Muscle layer of colon (tissue), 2 donors: ENCODE results near the gene CEP104.

Experiments used
- H3K27ac ChIP-seq: one replicate; pipeline ENCODE4 v1.7.0; 2013; ENCODE audit warnings: low read depth, mild to moderate bottlenecking, low read length, moderate library complexity
- H3K27me3 ChIP-seq, 2 donors: one replicate each; pipeline ENCODE4 v1.7.0; 2013; ENCODE audit warnings: low read length in 2 of 2, mild to moderate bottlenecking in 2 of 2; ENCODE audit not compliant: insufficient read depth in 2 of 2, control insufficient read depth in 1 of 2
- H3K36me3 ChIP-seq: one replicate; pipeline ENCODE4 v1.7.0; 2013; ENCODE audit warnings: mild to moderate bottlenecking, low read length; ENCODE audit not compliant: insufficient read depth
- H3K4me1 ChIP-seq: one replicate; pipeline ENCODE4 v1.7.0; 2013; ENCODE audit warnings: mild to moderate bottlenecking, low read length; ENCODE audit not compliant: insufficient read depth
- H3K4me3 ChIP-seq, 2 donors: one replicate each; pipeline ENCODE4 v1.7.0; 2013; ENCODE audit warnings: low read length in 2 of 2, low read depth in 1 of 2, mild to moderate bottlenecking in 1 of 2, moderate library complexity in 1 of 2
- H3K9ac ChIP-seq: one replicate; pipeline ENCODE4 v1.7.0; 2013; ENCODE audit warnings: low read length
- H3K9me3 ChIP-seq: one replicate; pipeline ENCODE4 v1.7.0; 2013; ENCODE audit warnings: mild to moderate bottlenecking, low read length
- donor health status: abdominal sarcoma.
- donor health status: Adenocarcinoma of cecum.

The CEP104 gene

DNA sequence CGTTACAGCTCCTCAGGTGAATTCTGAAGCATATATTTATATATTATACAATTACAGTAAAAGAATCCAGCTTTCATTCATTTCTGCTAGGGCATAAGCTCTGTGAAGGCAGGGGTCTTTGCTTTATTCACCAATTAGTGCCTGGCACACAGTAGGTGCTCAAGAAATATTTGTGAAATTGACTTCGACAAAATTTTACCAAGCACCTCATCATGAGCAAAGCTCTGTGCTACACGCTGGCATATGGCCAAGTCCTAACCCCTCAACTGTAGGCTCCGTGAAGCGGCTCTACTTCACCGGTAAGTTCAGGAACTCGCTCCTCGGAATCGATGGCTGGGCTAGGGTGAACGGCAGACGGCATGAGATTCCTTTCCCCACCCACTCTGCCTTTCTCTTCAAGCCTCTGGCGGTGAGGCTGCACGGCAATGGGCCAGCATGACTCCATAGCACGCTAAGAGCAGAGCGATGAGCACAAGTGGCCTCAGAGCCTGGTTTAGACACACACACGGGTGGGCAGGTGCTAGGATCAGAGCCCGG is 34.4 kb upstream of the CEP104 start:
- Histone ChIP-seq H3K9ac (no peak overlapping the region), H3K9me3 (no peaks in the 10 kb centered on the region), H3K36me3 (peaks cover 42% of the 10 kb centered on the region), H3K4me1 (peaks cover 21% of the 10 kb centered on the region), H3K27me3 (no peaks in the 10 kb centered on the region), H3K4me3 (no peak overlapping the region), H3K27ac (no peak overlapping the region)

DNA sequence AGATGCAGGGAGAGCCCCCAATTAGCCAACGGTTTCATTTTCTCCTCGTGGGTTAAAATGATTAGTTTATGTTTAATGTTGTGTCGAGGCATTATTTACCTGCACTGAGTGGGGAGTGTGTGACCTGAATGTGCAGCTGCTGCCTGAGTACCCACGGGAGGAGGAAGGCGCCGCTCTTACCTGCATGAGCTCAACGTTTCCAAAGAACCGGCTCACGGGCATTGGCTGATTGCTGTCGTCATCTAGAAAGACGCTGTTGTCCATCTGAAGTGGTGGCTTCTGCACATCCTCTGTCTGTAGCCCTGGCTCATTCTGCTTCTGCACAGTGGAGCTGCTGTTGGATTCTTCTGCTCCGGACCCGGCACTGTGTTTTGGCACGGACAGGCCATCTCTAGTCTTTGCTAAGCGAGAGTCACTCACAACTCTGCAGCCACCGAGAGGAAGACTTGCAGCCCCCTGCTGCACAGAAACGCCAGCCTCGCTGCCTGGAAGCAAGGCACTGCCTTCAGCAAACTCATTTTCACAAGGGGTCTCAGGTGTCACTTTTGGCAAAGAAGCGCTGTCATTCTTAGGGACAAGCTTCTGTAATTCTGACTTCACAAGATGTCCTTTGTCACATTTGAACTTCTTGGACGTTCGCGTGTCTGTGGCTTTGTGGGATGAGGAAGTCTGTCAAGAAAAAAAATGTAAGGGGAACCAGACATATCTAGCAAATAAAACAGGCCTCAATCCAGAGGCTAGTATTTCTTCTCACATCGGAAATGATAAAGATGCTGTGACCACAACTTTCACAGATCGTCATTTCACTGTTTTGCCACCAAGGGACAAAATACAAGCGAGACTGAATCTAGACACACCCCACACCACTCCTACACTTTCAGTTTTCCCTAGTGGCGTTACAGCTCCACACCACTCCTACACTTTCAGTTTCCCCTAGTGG is 33.6 kb upstream of the CEP104 start:
- H3K27me3 ChIP-seq, result no peaks in the 10 kb centered on the region
- H3K36me3 ChIP-seq, result peaks cover 47% of the 10 kb centered on the region
- H3K9ac ChIP-seq, result no peak overlapping the region

DNA sequence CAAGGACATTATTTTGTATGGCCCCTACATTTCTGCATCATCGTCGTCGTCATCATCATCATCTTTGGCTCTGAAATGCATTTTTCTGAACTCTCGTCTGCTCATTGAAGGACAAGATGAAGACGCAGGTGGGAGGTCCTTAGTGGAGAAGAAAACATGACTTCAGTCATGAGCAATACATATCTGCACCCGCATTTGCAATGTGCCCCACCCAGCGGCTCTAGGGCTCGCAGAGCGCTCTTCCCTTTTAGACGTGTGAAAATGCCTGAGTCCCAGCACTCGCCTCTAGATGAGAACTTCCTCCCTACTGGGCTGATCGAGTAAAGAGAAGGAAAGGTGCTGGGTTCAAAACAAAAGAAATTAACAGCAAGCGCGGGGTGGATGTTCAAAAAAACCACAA is 32.9 kb upstream of the CEP104 start:
- H3K4me3 ChIP-seq, result no peak overlapping the region
- H3K9me3 ChIP-seq, result no peaks in the 10 kb centered on the region
- H3K27ac ChIP-seq, result no peak overlapping the region
- H3K9ac ChIP-seq, result no peak overlapping the region
- peaks cover 43% of the 10 kb centered on the region for H3K36me3 ChIP-seq
- peaks cover 10% of the 10 kb centered on the region for H3K4me1 ChIP-seq
- H3K27me3 ChIP-seq, result no peaks in the 10 kb centered on the region

More for the DNA sequence above, 33.6 kb upstream of the CEP104 start:
- peaks cover 17% of the 10 kb centered on the region for H3K4me1 ChIP-seq
- H3K9me3 ChIP-seq, result no peaks in the 10 kb centered on the region
- no peak overlapping the region for H3K27ac ChIP-seq
- H3K4me3 ChIP-seq, result no peak overlapping the region

DNA sequence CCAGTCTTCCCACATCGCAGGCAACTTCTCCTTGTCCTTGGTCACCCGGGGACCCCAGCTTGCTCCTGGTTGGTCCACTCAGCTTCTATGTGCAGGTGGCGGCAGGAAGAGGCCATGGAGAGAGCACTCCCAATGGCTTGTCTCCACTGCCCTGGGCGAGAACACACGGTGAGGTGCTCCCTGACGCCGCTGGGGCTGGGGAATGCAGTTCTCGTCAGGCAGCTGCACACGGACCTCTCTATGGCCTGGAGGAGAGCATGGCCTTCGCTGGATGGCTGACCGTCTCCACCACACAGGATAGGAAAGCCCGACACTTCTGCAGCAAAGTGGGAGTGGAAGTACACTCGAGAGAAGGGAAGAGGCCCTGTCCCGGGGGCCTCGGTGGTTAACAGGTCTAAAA is 31.3 kb upstream of the CEP104 start:
- no peak overlapping the region for H3K9ac ChIP-seq
- no peaks in the 10 kb centered on the region for H3K27me3 ChIP-seq
- H3K27ac ChIP-seq, result no peak overlapping the region
- H3K4me3 ChIP-seq, result no peak overlapping the region
- H3K4me1 ChIP-seq, result peaks cover 9% of the 10 kb centered on the region
- H3K9me3 ChIP-seq, result no peaks in the 10 kb centered on the region
- H3K36me3 ChIP-seq, result peaks cover 52% of the 10 kb centered on the region

DNA sequence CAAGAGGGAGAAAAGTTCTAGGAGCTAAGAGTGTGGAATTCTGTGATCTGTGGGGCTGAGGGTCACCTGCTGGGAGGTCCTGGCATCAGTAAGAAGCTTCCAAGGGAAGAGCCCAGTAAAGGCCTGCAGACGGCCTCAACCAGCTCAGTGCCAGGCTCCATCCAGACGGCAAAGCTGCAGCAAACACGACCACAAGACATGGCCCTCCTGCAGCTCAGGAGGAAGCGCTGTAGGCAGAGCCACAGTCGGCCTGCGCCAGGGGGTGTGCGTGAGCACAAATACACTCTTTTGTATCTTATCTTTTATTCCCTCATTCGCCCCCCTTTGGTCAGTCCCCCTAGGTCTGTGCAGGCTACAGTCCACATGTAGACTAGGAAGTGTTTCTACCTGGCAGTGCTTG is 29.7 kb upstream of the CEP104 start:
- peaks cover 52% of the 10 kb centered on the region for H3K36me3 ChIP-seq
- no peaks in the 10 kb centered on the region for H3K27me3 ChIP-seq
- no peak overlapping the region for H3K27ac ChIP-seq
- no peak overlapping the region for H3K9ac ChIP-seq
- no peaks in the 10 kb centered on the region for H3K4me1 ChIP-seq
- no peak overlapping the region for H3K4me3 ChIP-seq
- no peaks in the 10 kb centered on the region for H3K9me3 ChIP-seq

DNA sequence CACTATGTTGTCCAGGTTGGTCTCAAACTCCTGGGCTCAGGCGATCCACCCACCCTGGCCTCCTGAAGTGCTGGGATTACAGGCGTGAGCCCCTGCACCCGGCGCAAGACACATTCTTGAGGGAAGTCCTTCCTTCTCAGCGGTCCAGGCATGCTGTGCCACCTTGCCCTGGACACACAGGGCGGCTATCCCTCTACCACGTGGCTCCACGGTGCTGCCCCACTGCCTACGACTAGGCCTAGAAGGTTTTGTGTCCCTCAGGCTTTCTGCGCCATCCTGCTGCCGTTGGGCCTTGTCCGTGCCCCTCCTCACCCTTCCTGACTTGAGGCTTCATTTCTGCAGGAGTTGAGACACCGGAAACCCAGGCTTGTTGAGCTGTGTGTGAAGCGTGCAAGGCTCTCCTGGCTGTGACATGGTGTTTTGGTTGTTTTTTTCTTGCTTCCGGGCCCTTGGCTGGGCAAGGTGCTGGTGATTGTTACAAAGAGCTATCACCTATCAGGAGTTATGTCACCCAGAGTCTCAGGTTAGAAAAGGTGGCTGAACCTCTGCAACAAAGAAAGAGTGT is 29.2 kb upstream of the CEP104 start:
- no peaks in the 10 kb centered on the region for H3K4me1 ChIP-seq
- H3K4me3 ChIP-seq, result no peak overlapping the region
- no peaks in the 10 kb centered on the region for H3K27me3 ChIP-seq
- H3K9ac ChIP-seq, result no peak overlapping the region
- H3K9me3 ChIP-seq, result no peaks in the 10 kb centered on the region
- no peak overlapping the region for H3K27ac ChIP-seq
- peaks cover 48% of the 10 kb centered on the region for H3K36me3 ChIP-seq

DNA sequence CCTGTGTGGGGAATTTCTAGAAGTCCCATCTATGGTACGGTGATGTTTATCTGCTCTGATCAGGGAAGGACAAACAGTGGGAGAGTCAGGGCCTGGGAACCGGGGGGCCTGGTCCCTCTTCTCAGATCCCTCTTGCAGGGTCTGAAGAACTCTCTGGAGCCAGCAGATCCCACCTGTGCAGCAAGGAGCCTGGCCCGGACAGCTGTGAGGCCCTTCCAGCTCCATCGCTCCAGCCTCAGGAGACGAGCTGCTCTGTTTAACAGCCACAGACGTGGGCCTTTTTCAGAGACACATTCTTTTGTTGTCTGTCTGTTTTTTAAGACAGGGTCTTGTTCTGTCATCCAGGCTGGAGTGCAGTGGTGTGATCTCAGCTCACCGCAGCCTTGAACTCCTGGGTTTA is 28.6 kb upstream of the CEP104 start:
- H3K4me3 ChIP-seq, result no peak overlapping the region
- no peak overlapping the region for H3K27ac ChIP-seq
- peaks cover 44% of the 10 kb centered on the region for H3K36me3 ChIP-seq
- H3K9me3 ChIP-seq, result no peaks in the 10 kb centered on the region
- H3K4me1 ChIP-seq, result no peaks in the 10 kb centered on the region
- no peak overlapping the region for H3K9ac ChIP-seq
- H3K27me3 ChIP-seq, result no peaks in the 10 kb centered on the region

DNA sequence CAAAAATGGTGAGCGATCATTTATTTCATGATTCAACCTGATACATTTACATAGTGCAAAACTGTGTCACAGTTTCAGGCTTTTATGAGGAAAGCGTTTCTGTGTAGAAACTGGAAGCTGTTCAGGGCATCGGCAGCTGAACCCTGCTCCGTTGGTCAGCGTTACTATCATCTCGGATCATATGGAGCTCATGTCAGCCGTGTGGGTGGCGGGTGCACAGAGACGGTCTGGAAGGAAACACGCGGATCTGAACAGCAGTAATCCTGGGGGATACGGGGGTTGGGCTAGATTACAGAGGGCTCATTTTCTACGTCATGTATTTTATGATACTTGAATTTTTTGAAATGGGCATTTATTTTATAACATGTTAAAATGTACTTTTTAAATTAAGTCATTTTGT is 28.0 kb upstream of the CEP104 start:
- H3K27ac ChIP-seq, result no peak overlapping the region
- no peaks in the 10 kb centered on the region for H3K4me1 ChIP-seq
- H3K4me3 ChIP-seq, result no peak overlapping the region
- no peaks in the 10 kb centered on the region for H3K27me3 ChIP-seq
- H3K9ac ChIP-seq, result no peak overlapping the region
- peaks cover 38% of the 10 kb centered on the region for H3K36me3 ChIP-seq
- H3K9me3 ChIP-seq, result no peaks in the 10 kb centered on the region

DNA sequence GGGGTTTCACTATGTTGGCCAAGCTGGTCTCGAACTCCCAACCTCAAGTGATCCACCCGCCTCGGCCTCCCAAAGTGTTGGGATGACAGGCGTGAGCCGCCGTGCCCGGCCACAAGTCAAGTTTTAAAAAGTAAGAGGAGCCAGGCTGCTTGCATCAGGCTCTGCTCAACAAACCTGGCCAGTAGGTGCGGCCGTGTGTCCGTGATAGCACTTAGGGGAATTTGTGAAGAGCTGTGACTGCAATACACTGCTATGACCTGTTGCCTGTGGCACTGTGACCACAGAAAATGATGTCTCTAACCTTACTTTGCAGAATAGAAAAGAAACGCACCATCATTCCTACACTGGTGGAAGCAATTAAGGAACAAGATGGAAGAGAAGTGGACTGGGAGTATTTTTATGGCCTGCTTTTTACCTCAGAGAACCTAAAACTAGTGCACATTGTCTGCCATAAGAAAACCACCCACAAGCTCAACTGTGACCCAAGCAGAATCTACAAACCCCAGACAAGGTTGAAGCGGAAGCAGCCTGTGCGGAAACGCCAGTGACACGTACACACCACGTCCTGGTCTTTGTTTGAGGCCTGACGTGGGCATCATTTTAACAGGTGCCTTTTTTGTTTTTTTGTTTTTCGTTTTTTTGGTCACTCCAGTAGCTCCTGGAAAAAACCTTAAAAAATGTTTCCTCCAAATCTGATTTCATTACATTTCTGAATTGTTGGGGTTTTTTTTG is 26.3 kb upstream of the CEP104 start:
- H3K9ac ChIP-seq, result no peak overlapping the region
- H3K36me3 ChIP-seq, result peaks cover 47% of the 10 kb centered on the region

DNA sequence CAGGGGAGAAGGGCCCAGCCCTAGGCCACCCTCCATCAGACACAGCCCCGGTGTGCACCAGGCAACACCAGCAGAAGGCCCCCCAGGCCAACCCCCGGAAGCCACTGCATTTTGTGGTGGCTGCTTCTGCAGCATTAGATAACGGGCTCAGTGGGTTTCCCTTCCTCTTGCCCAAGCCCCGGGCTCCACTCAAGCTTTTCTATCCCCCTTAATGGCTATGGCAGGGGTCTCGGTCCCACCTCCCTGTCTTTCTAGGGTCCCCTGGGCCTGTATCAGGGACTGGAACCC is 24.1 kb upstream of the CEP104 start:
- H3K36me3 ChIP-seq, result peaks cover 34% of the 10 kb centered on the region

More for the DNA sequence above, 26.3 kb upstream of the CEP104 start:
- H3K9me3 ChIP-seq, result peaks cover 9% of the 10 kb centered on the region
- no peaks in the 10 kb centered on the region for H3K27me3 ChIP-seq
- H3K27ac ChIP-seq, result no peak overlapping the region
- H3K4me1 ChIP-seq, result no peaks in the 10 kb centered on the region
- H3K4me3 ChIP-seq, result no peak overlapping the region

DNA sequence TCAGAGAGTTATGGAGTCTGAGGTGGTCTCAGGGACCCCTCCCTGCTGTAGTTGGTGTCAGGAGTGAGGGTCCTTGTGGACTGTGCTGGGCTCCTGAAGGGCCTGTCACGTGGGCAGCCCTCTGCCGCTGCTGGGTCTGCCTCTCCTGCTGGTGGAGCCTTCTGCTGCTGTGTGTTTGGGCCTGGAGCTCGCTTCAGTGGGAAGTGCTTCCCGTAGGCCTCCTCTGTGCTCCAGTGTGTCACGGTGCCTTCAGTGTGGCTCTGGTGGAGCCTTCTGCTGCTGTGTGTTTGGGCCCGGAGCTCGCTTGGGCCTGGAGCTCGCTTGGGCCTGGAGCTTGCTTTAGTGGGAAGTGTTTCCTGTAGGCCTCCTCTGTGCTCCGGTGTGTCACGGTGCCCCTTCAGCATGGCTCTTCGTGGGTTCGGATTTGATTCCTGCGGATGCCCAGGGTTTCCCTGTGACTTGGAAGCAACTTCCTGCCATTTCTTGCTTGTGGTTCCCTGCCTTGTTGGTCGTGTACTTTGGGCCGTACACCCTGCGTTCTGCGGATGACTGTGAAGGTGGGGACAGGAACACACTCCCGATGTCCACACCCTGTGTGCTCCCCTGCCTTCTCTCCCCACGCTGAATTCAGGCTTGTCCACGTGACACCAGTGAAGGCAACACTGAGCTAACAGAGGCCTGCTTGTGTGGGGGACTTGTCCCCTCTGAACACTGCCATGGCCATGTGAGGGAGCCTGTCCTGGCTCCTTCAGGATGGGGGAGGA is 23.6 kb upstream of the CEP104 start:
- H3K4me1 ChIP-seq, result no peaks in the 10 kb centered on the region
- peaks cover 33% of the 10 kb centered on the region for H3K36me3 ChIP-seq
- no peak overlapping the region for H3K9ac ChIP-seq
- H3K9me3 ChIP-seq, result peaks cover 9% of the 10 kb centered on the region
- no peak overlapping the region for H3K4me3 ChIP-seq
- no peak overlapping the region for H3K27ac ChIP-seq
- H3K27me3 ChIP-seq, result no peaks in the 10 kb centered on the region

More for the DNA sequence above, 24.1 kb upstream of the CEP104 start:
- no peaks in the 10 kb centered on the region for H3K27me3 ChIP-seq
- peaks cover 9% of the 10 kb centered on the region for H3K9me3 ChIP-seq
- H3K4me1 ChIP-seq, result no peaks in the 10 kb centered on the region
- no peak overlapping the region for H3K9ac ChIP-seq
- no peak overlapping the region for H3K4me3 ChIP-seq
- H3K27ac ChIP-seq, result no peak overlapping the region
